Right lung (tissue), 5 donors: ENCODE measurements around the gene TSPAN3. TPM values are rescaled to one million over a fixed set of nuclear protein-coding genes. Genes with fewer than 3 reads are reported as not detected.

Experiments
- DNase-seq, 2 donors: peaks; one replicate each; pipeline ENCODE4 v3.0.0-alpha.2; 2013
- polyA plus RNA-seq, 5 donors: library from polyadenylated mRNA; unstranded; fragments of 120-200 nt; gene quantifications; one replicate each; pipeline versions ENCODE4 v1.2.1 to v1.2.3, GENCODE V29; 2013; ENCODE audit warnings: inconsistent platforms in 1 of 5, low replicate concordance in 1 of 5; ENCODE audit not compliant: insufficient read length in 5 of 5, insufficient read depth in 1 of 5

TSPAN3 gene
- polyA plus RNA-seq, 5 donors, result 327 to 424 (median 329) TPM

GRCh38 chr15:77091097-77091496, 20.2 kb upstream of the TSPAN3 start:
- no peak for DNase-seq

- DNase-seq, result no peak
Measured at GRCh38 chr15:77087213-77087612, 16.3 kb upstream of the TSPAN3 start.

GRCh38 chr15:77085297-77085696, 14.4 kb upstream of the TSPAN3 start:
- no peak for DNase-seq

- no peak for DNase-seq
Measured at GRCh38 chr15:77084436-77084835, 13.5 kb upstream of the TSPAN3 start.

GRCh38 chr15:77083381-77084160, 12.7 kb upstream of the TSPAN3 start:
- DNase-seq, result no peak

- DNase-seq, result no peak
Measured at GRCh38 chr15:77081971-77082370, 11.1 kb upstream of the TSPAN3 start.

GRCh38 chr15:77076323-77076915, 5.5 kb upstream of the TSPAN3 start:
- DNase-seq, result no peak

- DNase-seq, result no peak
Measured at GRCh38 chr15:77075528-77075927, 4.6 kb upstream of the TSPAN3 start.

GRCh38 chr15:77074350-77074749, 3.4 kb upstream of the TSPAN3 start:
- no peak for DNase-seq

- DNase-seq, result no peak
Measured at GRCh38 chr15:77071305-77072223, 655 bp upstream of the TSPAN3 start.

GRCh38 chr15:77070180-77070494, 772 bp downstream of the TSPAN3 start:
- DNase-seq, result no peak

- no peak for DNase-seq
Measured at GRCh38 chr15:77069521-77070121, 1.3 kb downstream of the TSPAN3 start.

GRCh38 chr15:77068633-77069032, 2.3 kb downstream of the TSPAN3 start:
- no peak for DNase-seq

GRCh38 chr15:77067691-77068367, 3.1 kb downstream of the TSPAN3 start:
- DNase-seq, result no peak

- no peak for DNase-seq
Measured at GRCh38 chr15:77066971-77067690, 3.8 kb downstream of the TSPAN3 start.

- no peak for DNase-seq
Measured at GRCh38 chr15:77064539-77065308, 6.2 kb downstream of the TSPAN3 start.

- no peak for DNase-seq
Measured at GRCh38 chr15:77064063-77064462, 6.8 kb downstream of the TSPAN3 start.

GRCh38 chr15:77063249-77063648, 7.7 kb downstream of the TSPAN3 start:
- no peak for DNase-seq

GRCh38 chr15:77060546-77060945, 10.4 kb downstream of the TSPAN3 start:
- DNase-seq, result no peak

GRCh38 chr15:77059786-77060361, 11.0 kb downstream of the TSPAN3 start:
- DNase-seq, result no peak
